ENCODE measurements around the gene RABGAP1L.

Gene RABGAP1L

DNA sequence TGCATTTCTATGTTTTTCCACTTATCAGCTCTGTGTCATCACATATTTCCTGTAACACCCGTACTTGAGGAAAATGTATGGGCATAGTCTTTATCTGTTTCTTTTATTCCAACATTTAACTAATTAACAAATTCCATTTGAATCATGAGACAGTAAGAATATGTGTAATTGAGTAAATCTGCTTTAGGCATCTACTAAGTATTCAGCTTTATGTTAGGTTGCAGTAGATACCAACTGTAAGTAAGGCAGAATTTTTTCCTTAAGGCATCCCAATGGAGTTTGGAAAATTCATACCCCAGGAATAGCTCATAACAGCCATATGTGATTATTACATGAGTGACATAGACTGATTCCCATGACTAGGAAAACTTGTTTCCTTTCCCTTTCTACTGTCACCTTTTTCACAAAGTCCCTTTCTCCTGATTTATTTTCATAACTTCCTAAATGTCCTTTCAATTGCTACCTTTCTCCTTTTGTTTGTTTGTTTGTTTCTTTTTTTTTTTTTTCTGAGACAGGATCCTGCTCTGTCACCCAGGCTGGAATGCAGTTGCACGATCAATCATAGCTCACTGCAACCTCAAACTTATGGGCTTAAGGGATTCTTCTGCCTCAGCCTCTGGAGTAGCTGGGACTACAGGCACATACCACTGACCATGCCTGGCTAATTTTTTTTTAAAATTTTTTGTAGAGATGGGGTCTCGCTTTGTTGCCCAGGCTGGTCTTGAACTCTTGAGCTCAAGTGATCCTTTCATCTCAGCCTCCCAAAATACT lies 780.6 kb downstream of the RABGAP1L start:
- H3K36me3 ChIP-seq (ENCODE audit: insufficient read depth, low read depth, low read length) = peaks cover 57% of the 10 kb centered on the region
- H3K9me3 ChIP-seq (ENCODE audit: insufficient read depth, low read depth, low read length) = no peaks in the 10 kb centered on the region
- no peaks in the 10 kb centered on the region for H3K27me3 ChIP-seq (ENCODE audit: insufficient read depth, low read length)
- H3K4me1 ChIP-seq (ENCODE audit: insufficient read depth, low read length) = no peaks in the 10 kb centered on the region; the same call in 1 of the 2 replicates
- H3K27ac ChIP-seq (ENCODE audit: low read length) = no peak overlapping the region
- no peak overlapping the region for H3K9ac ChIP-seq (ENCODE audit: low read depth, low read length)
- no peak overlapping the region for H3K4me3 ChIP-seq (ENCODE audit: low read length)

DNA sequence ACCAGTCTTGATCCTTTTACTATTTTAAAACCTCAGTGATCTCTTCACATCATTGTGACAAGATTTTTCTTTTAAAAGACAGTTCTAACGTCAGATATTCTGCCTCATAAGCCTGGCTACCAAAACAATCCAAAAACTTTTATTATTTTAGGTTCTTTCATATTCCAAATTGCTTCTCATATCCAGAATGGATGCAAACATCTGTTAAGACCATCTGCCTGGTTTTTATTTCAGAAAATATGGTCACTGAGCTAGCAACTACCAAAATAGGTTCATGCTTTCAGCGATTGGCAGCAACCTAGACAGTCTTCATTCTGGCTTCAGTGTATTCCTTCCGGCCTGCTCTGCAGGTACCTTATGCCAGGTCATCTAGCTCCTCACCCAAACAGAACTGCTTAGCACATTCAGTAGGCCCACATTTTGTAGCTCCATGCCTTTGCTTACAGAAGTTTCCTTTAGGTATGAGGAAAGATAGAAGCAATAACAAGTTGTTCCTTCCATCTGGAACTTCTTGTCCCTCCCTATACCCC lies 781.4 kb downstream of the RABGAP1L start:
- no peaks in the 10 kb centered on the region; the same call in 1 of the 2 replicates for H3K4me1 ChIP-seq (ENCODE audit: insufficient read depth, low read length)
- H3K27ac ChIP-seq (ENCODE audit: low read length) = no peak overlapping the region
- no peaks in the 10 kb centered on the region for H3K9me3 ChIP-seq (ENCODE audit: insufficient read depth, low read depth, low read length)
- H3K27me3 ChIP-seq (ENCODE audit: insufficient read depth, low read length) = no peaks in the 10 kb centered on the region
- peaks cover 56% of the 10 kb centered on the region for H3K36me3 ChIP-seq (ENCODE audit: insufficient read depth, low read depth, low read length)
- H3K9ac ChIP-seq (ENCODE audit: low read depth, low read length) = no peak overlapping the region
- no peak overlapping the region for H3K4me3 ChIP-seq (ENCODE audit: low read length)

DNA sequence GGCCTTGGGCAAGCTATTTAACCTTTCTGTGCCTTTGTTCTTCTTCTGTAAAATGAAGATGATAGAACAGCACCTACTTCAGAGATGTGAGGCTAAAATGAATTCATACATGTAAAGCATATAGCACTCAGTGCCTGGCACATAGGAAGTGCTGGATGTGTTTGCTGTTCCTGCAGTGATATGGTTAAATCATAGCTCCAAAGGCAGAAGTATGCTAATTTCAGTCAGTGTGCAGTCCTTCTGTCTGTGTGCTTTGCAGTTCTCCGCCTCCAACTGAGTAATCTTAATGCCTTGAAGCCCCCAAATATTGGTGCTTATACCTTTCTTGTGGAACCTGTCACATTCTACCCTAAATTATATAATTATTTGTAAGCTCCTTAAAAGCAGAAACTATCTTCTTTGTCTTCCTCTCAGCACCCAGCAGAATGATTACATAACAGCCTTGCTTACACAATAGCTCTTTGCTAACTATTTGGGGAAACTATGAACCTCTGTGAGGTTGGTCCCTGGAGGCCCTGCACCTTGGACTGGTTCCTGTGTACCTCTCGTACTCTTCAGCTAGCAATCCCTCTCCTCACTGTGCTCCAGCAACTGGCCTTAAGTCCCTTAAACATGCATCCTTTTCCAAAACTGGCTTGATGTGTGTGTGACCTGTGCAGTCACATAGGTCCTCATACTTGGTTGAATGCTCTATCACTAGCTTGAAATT lies 783.4 kb downstream of the RABGAP1L start:
- Histone ChIP-seq H3K27me3 (ENCODE audit: insufficient read depth, low read length) (no peaks in the 10 kb centered on the region), H3K9ac (ENCODE audit: low read depth, low read length) (no peak overlapping the region), H3K4me1 (ENCODE audit: insufficient read depth, low read length) (no peaks in the 10 kb centered on the region; the same call in 1 of the 2 replicates), H3K36me3 (ENCODE audit: insufficient read depth, low read depth, low read length) (peaks cover 48% of the 10 kb centered on the region), H3K4me3 (ENCODE audit: low read length) (no peak overlapping the region), H3K9me3 (ENCODE audit: insufficient read depth, low read depth, low read length) (no peaks in the 10 kb centered on the region), H3K27ac (ENCODE audit: low read length) (no peak overlapping the region)

DNA sequence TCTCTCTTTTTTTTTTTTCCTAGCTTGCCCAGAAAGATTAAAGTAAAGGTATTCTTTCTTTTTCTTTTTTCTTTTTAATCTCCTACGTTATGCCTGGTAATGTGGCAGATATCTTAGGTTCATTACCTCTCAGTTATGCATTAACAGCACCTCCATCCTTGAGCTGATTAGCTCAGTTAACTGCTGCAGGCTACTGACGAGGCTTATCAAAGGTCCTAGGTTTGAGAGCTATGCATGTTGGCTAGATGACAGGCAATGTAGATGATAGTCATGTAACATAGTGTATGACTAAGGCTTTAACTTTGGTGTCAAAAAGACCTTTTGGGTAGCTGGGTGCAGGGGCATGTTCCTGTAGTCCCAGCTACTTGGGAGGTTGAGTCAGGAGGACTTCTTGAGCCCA lies 786.7 kb downstream of the RABGAP1L start:
- H3K27ac ChIP-seq (ENCODE audit: low read length) = no peak overlapping the region
- H3K4me1 ChIP-seq (ENCODE audit: insufficient read depth, low read length) = no peaks in the 10 kb centered on the region
- H3K27me3 ChIP-seq (ENCODE audit: insufficient read depth, low read length) = no peaks in the 10 kb centered on the region
- H3K4me3 ChIP-seq (ENCODE audit: low read length) = no peak overlapping the region
- H3K36me3 ChIP-seq (ENCODE audit: insufficient read depth, low read depth, low read length) = peaks cover 42% of the 10 kb centered on the region
- H3K9me3 ChIP-seq (ENCODE audit: insufficient read depth, low read depth, low read length) = no peaks in the 10 kb centered on the region
- H3K9ac ChIP-seq (ENCODE audit: low read depth, low read length) = no peak overlapping the region

DNA sequence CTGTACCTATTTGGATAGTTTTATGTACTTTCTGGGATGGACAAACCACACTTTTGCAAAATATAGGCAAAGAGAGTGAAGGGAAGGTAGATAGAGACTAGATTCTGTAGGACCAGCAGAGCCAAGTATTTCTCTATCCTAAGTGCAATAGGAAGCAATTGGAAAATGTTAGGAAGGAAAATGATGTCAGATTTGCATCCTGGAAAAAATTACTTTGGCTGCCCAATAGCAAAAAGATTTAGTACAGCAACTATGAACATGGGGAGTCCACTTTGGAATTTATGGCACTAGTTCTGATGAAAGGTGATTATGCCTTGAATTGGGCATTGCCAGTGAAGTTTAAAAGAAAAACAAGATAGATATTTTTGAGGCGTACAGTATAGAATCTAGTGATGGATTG lies 789.7 kb downstream of the RABGAP1L start:
- H3K4me3 ChIP-seq (ENCODE audit: low read length) = no peak overlapping the region
- H3K4me1 ChIP-seq (ENCODE audit: insufficient read depth, low read length) = no peaks in the 10 kb centered on the region
- H3K27ac ChIP-seq (ENCODE audit: low read length) = no peak overlapping the region
- no peaks in the 10 kb centered on the region for H3K9me3 ChIP-seq (ENCODE audit: insufficient read depth, low read depth, low read length)
- H3K36me3 ChIP-seq (ENCODE audit: insufficient read depth, low read depth, low read length) = peaks cover 39% of the 10 kb centered on the region
- no peak overlapping the region for H3K9ac ChIP-seq (ENCODE audit: low read depth, low read length)
- H3K27me3 ChIP-seq (ENCODE audit: insufficient read depth, low read length) = no peaks in the 10 kb centered on the region

DNA sequence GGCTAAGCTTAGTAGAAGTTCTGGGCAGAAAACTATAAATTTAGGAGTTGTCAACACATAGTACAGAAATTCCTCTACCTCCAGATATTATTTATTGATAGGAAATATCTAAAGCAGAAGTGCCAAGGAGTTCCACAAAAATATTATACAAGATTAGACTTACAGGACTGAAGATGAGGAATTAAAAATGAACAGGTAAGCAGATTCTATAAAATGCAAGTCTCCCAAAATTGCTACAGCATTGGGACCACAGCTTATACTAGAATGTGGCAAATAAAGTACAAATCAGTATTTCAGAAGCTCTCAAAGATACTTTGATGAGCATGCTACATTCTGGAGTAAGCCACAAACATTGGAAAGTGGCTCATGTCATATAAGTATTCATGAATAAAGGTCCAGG lies 790.3 kb downstream of the RABGAP1L start:
- Histone ChIP-seq H3K27me3 (ENCODE audit: insufficient read depth, low read length) (no peaks in the 10 kb centered on the region), H3K27ac (ENCODE audit: low read length) (no peak overlapping the region), H3K4me3 (ENCODE audit: low read length) (no peak overlapping the region), H3K9ac (ENCODE audit: low read depth, low read length) (no peak overlapping the region), H3K36me3 (ENCODE audit: insufficient read depth, low read depth, low read length) (peaks cover 44% of the 10 kb centered on the region), H3K9me3 (ENCODE audit: insufficient read depth, low read depth, low read length) (no peaks in the 10 kb centered on the region), H3K4me1 (ENCODE audit: insufficient read depth, low read length) (no peaks in the 10 kb centered on the region)

DNA sequence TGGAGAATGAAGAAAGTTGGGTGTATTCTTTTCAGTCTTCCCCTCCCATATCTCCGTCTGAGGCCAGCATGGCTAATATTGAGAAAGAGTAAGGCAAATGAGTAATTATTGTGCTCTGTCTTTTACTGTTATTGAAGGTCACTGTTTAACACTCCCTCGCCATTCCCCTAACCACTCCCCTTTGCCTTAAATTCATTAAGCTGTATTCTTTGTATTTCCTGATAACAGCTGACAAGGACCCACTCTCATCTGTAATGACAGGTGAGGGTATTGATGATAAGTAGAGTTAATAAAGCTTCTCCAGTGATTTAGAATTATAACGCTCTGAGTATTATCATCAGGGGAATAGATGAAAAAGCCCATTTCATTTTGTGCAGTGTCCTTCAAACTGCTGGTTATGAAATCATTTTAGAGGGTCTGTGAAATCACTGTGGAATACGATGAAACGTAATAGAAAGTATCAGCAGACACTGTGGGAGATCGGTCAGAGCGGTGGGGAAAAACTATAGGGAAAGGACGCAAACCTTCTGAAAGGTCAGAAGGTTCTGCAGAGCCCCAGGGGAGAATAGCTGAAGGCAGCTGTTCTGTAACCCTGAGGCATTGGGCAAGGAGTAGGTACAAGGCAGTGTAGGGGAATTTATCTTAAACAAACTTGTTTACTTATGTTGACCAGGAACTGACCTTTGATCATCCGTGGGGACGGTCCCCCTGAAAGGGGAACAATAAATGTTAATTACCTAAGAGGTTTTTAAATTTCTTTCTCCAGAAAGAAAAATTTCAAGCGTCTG lies 794.2 kb downstream of the RABGAP1L start:
- no peaks in the 10 kb centered on the region for H3K4me1 ChIP-seq (ENCODE audit: insufficient read depth, low read length)
- no peaks in the 10 kb centered on the region for H3K9me3 ChIP-seq (ENCODE audit: insufficient read depth, low read depth, low read length)
- no peak overlapping the region for H3K4me3 ChIP-seq (ENCODE audit: low read length)
- H3K27me3 ChIP-seq (ENCODE audit: insufficient read depth, low read length) = no peaks in the 10 kb centered on the region
- peaks cover 66% of the 10 kb centered on the region for H3K36me3 ChIP-seq (ENCODE audit: insufficient read depth, low read depth, low read length)
- no peak overlapping the region for H3K27ac ChIP-seq (ENCODE audit: low read length)
- H3K9ac ChIP-seq (ENCODE audit: low read depth, low read length) = no peak overlapping the region

DNA sequence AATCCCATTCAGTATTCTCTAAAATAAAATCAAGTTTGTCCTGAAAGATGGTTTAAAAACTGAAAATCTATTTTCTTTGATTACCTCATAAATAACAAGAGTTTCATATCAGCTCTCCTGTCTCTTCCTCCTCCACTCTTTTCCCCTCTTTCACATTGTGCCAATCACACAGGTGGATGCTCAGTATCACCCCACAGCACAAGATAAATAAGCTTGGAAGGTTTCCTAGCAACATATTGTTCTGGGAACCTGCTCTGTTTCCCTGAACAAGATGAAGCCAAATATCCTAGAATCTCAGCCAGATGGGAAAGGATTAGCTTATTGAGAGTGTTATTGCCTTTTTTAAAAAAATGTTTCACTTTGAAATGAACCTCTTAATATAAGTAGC lies 794.7 kb downstream of the RABGAP1L start:
- Histone ChIP-seq H3K4me1 (ENCODE audit: insufficient read depth, low read length) (no peaks in the 10 kb centered on the region), H3K9ac (ENCODE audit: low read depth, low read length) (no peak overlapping the region), H3K4me3 (ENCODE audit: low read length) (no peak overlapping the region), H3K27me3 (ENCODE audit: insufficient read depth, low read length) (no peaks in the 10 kb centered on the region), H3K36me3 (ENCODE audit: insufficient read depth, low read depth, low read length) (peaks cover 69% of the 10 kb centered on the region), H3K27ac (ENCODE audit: low read length) (no peak overlapping the region), H3K9me3 (ENCODE audit: insufficient read depth, low read depth, low read length) (no peaks in the 10 kb centered on the region)

DNA sequence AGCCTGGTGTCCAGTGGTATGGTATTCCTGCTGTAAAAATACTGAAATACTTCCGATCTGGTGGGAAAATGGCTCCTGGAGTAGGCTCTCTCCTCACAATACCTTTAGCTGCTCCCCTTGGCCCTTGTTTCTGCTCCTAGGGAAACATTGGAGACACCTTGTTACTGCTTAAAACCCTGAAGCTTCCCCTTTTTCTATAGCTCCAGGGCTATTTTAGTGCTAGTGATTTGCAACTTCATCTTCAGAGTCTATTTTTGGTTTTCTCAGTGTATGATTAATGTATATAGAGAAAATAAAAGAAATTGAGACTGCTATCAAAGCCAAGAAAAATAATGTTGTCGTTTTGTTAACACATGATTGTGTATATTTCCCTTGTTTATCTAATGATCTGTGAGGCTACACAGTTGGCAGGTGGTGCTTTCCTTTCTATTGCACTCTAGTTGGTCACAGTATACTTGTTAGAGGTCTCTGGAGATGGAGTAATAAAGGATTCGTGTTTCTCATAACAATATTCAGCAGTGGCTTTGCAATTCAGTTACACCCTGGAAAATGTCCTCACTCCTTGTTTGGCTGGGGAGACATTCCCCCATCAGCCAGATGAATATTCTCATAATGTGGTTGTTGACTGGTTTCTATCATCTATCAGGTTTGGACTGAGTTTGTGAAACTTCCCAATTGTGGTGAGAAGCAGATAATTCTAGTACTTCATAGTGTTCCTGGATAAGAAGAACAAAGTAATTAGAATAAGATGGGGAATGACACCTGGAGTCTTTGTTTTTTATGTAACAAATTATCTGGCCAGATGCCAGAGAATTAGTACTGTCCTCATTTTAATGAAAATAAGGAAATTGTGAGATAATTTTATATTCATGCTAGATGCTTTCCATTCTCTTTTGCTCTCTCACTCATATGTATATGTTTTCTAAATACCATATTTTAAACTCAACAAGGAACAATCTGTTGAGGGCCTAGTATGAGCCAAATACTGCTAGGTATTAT lies 795.6 kb downstream of the RABGAP1L start:
- H3K4me1 ChIP-seq (ENCODE audit: insufficient read depth, low read length) = no peaks in the 10 kb centered on the region
- H3K9ac ChIP-seq (ENCODE audit: low read depth, low read length) = no peak overlapping the region
- no peaks in the 10 kb centered on the region for H3K27me3 ChIP-seq (ENCODE audit: insufficient read depth, low read length)
- peaks cover 69% of the 10 kb centered on the region for H3K36me3 ChIP-seq (ENCODE audit: insufficient read depth, low read depth, low read length)
- no peaks in the 10 kb centered on the region for H3K9me3 ChIP-seq (ENCODE audit: insufficient read depth, low read depth, low read length)
- H3K4me3 ChIP-seq (ENCODE audit: low read length) = no peak overlapping the region
- no peak overlapping the region for H3K27ac ChIP-seq (ENCODE audit: low read length)

DNA sequence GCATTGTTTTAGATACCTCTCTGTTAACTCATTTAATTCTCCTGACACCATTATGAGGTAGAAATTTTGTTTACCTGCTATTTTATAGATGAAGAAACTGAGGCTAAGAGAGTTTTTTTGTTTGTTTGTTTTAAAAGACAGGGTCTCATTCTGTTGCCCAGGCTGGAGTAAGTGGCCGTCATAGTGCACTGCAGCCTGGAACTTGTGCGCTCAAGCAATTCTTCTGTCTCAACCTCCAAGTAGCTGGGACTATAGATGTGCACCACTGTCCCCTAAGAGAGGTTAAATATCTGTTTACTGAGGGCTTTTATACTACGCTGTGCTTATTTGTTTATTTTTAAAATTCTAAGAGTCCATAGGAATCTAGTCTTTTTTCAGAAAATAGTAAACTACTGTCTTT lies 796.8 kb downstream of the RABGAP1L start:
- H3K4me1 ChIP-seq (ENCODE audit: insufficient read depth, low read length) = no peaks in the 10 kb centered on the region
- H3K27ac ChIP-seq (ENCODE audit: low read length) = no peak overlapping the region
- no peak overlapping the region for H3K4me3 ChIP-seq (ENCODE audit: low read length)
- peaks cover 69% of the 10 kb centered on the region for H3K36me3 ChIP-seq (ENCODE audit: insufficient read depth, low read depth, low read length)
- no peaks in the 10 kb centered on the region for H3K9me3 ChIP-seq (ENCODE audit: insufficient read depth, low read depth, low read length)
- no peaks in the 10 kb centered on the region for H3K27me3 ChIP-seq (ENCODE audit: insufficient read depth, low read length)
- no peak overlapping the region for H3K9ac ChIP-seq (ENCODE audit: low read depth, low read length)

DNA sequence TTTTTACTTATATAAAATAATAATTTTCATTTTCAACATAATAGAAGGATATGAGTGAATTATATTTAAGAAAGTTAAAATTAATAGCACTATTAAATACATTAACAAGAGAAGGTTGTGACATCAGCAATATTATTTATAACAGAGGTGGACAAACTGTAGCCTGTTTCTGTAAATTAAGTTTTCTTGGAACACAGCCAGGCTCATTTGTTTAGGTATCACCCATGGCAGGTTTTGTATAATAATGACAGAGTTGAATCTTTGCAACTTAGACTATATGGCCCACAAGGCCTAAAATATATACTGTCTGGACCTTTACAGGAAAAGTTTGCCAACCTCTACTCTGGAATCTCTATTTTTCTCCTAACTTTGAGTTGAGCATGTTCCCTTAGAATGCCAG lies 797.7 kb downstream of the RABGAP1L start:
- H3K9ac ChIP-seq (ENCODE audit: low read depth, low read length) = no peak overlapping the region
- no peaks in the 10 kb centered on the region for H3K4me1 ChIP-seq (ENCODE audit: insufficient read depth, low read length)
- H3K36me3 ChIP-seq (ENCODE audit: insufficient read depth, low read depth, low read length) = peaks cover 65% of the 10 kb centered on the region
- no peaks in the 10 kb centered on the region for H3K9me3 ChIP-seq (ENCODE audit: insufficient read depth, low read depth, low read length)
- no peak overlapping the region for H3K27ac ChIP-seq (ENCODE audit: low read length)
- H3K27me3 ChIP-seq (ENCODE audit: insufficient read depth, low read length) = no peaks in the 10 kb centered on the region
- H3K4me3 ChIP-seq (ENCODE audit: low read length) = no peak overlapping the region

Measured in iPS-20b (cell line).